D341Med (cell line): ENCODE data around the gene ARMC3.
"Not testable (repeated sequence)": the region's sequence is repeated elsewhere in the genome, so short reads cannot be mapped to it uniquely, and the experiment has no call there.

Experiments used
- DNase-seq: peaks from one replicate; pipeline ENCODE4 v3.0.0; 2012; ENCODE audit warnings: low spot score

Gene ARMC3

GRCh38 chr10:22927166-22927565 lies 687 bp upstream of the ARMC3 start:
- DNase-seq: no peak

GRCh38 chr10:22929053-22929452 lies 1.2 kb downstream of the ARMC3 start:
- not testable (repeated sequence) for DNase-seq

GRCh38 chr10:22931948-22932347 lies 4.1 kb downstream of the ARMC3 start:
- DNase-seq: no peak

GRCh38 chr10:22932626-22933370 lies 4.9 kb downstream of the ARMC3 start:
- no peak for DNase-seq

GRCh38 chr10:22934726-22935125 lies 6.9 kb downstream of the ARMC3 start:
- DNase-seq: no peak

GRCh38 chr10:22942437-22942836 lies 14.6 kb downstream of the ARMC3 start:
- no peak for DNase-seq

GRCh38 chr10:22945934-22946673 lies 18.3 kb downstream of the ARMC3 start:
- DNase-seq: no peak

- DNase-seq: no peak
These were observed 27.1 kb downstream of the ARMC3 start for GRCh38 chr10:22954970-22955369.

GRCh38 chr10:22958338-22958737 lies 30.5 kb downstream of the ARMC3 start:
- DNase-seq: no peak

GRCh38 chr10:22959292-22959691 lies 31.4 kb downstream of the ARMC3 start:
- DNase-seq: no peak

- no peak for DNase-seq
These were observed 32.1 kb downstream of the ARMC3 start for GRCh38 chr10:22959950-22960349.

GRCh38 chr10:22962817-22963216 lies 35.0 kb downstream of the ARMC3 start:
- no peak for DNase-seq

GRCh38 chr10:22969704-22970103 lies 41.9 kb downstream of the ARMC3 start:
- no peak for DNase-seq

GRCh38 chr10:22976534-22976933 lies 48.7 kb downstream of the ARMC3 start:
- no peak for DNase-seq

- DNase-seq: no peak
These were observed 49.9 kb downstream of the ARMC3 start for GRCh38 chr10:22977751-22978150.

- DNase-seq: no peak
These were observed 50.4 kb downstream of the ARMC3 start for GRCh38 chr10:22978287-22978686.

- no peak for DNase-seq
These were observed 51.1 kb downstream of the ARMC3 start for GRCh38 chr10:22978918-22979317.

- no peak for DNase-seq
These were observed 53.0 kb downstream of the ARMC3 start for GRCh38 chr10:22980822-22981221.

- DNase-seq: no peak
These were observed 56.2 kb downstream of the ARMC3 start for GRCh38 chr10:22984066-22984465.

- DNase-seq: no peak
These were observed 59.1 kb downstream of the ARMC3 start for GRCh38 chr10:22986771-22987542.

GRCh38 chr10:22988581-22989360 lies 60.9 kb downstream of the ARMC3 start:
- peak; percentile 48 for DNase-seq

- DNase-seq: no peak
These were observed 62.6 kb downstream of the ARMC3 start for GRCh38 chr10:22990443-22990842.
